HEK293 (cell line): ENCODE data around the gene PLCB1.

Source experiments
- CTCF ChIA-PET: fragments of 350-600 bp; formaldehyde crosslinking; extraction: SDS; loops from one replicate; lab custom pipeline; 2021; ENCODE audit warnings: antibody characterized with exemption; lab: Yijun Ruan, JAX
- POLR2A ChIA-PET: fragments of 300-600 bp; formaldehyde crosslinking; extraction: SDS; loops from one replicate; lab custom pipeline; 2020; ENCODE audit warnings: antibody characterized with exemption, inconsistent platforms; lab: Yijun Ruan, JAX
- H3K27ac ChIP-seq: fragments of 200-500 bp; sonication (Bioruptor generic); 2 replicates; pipeline ENCODE4 v1.5.1; 2014; ENCODE audit warnings: low read depth, low read length, control low read depth, inconsistent platforms; ENCODE audit errors: extremely low read depth
- H3K36me3 ChIP-seq, 2 experiments: fragments of 200-500 bp in 1 of 2; sonication (Bioruptor generic) in 1 of 2; 1 replicate in 1 of 2; 2 replicates in 1 of 2; pipeline ENCODE4 v1.5.1; 2014 to 2017; ENCODE audit warnings: inconsistent platforms in 2 of 2, low read length in 2 of 2; ENCODE audit not compliant: control insufficient read depth in 2 of 2, insufficient read depth in 1 of 2
- H3K4me1 ChIP-seq: fragments of 200-500 bp; sonication (Bioruptor generic); 2 replicates; pipeline ENCODE4 v1.5.1; 2014; ENCODE audit warnings: mild to moderate bottlenecking, low read length, inconsistent platforms; ENCODE audit not compliant: control insufficient read depth, insufficient read depth
- H3K4me3 ChIP-seq: 2 replicates; pipeline ENCODE4 v1.5.1; 2011; ENCODE audit warnings: low read depth, mild to moderate bottlenecking, control low read depth, low read length, moderate library complexity
- H3K9me3 ChIP-seq: fragments of 200-500 bp; sonication (Bioruptor generic); 2 replicates; pipeline ENCODE4 v1.5.1; 2014; ENCODE audit warnings: low read depth, low read length, inconsistent platforms; ENCODE audit not compliant: control insufficient read depth, insufficient read depth
- BCL11B ChIP-seq: fragments of 450-650 bp; formaldehyde crosslinking; IDR thresholded peaks from 2 replicates; pipeline ENCODE4 v1.5.1; 2016; ENCODE audit warnings: low read depth, missing biosample characterization, missing genetic modification characterization
- ELK4 ChIP-seq: IDR thresholded peaks from 2 replicates; pipeline ENCODE4 v1.6.1; 2011; ENCODE audit warnings: mild to moderate bottlenecking, low read depth, low read length, borderline replicate concordance
- GFI1B ChIP-seq: fragments of 450-650 bp; formaldehyde crosslinking; IDR thresholded peaks from 2 replicates; pipeline ENCODE4 v1.5.1; 2016; ENCODE audit warnings: missing biosample characterization, missing genetic modification characterization
- HOXC10 ChIP-seq: sonication (generic); formaldehyde crosslinking; IDR thresholded peaks from 2 replicates; pipeline ENCODE4 v1.8.1; 2023; ENCODE audit warnings: mild to moderate bottlenecking, missing genetic modification reagents
- INSM2 ChIP-seq: fragments of 450-650 bp; formaldehyde crosslinking; IDR thresholded peaks from 2 replicates; pipeline ENCODE4 v1.5.1; 2016; ENCODE audit warnings: missing biosample characterization, missing genetic modification characterization
- SCRT1 ChIP-seq: fragments of 450-650 bp; formaldehyde crosslinking; IDR thresholded peaks from 2 replicates; pipeline ENCODE4 v1.5.1; 2016; ENCODE audit warnings: missing biosample characterization, missing genetic modification characterization, borderline replicate concordance
- YY2 ChIP-seq: fragments of 450-650 bp; formaldehyde crosslinking; IDR thresholded peaks from 2 replicates; pipeline ENCODE4 v1.5.1; 2016; ENCODE audit warnings: missing biosample characterization, missing genetic modification characterization
- ZBTB20 ChIP-seq: fragments of 450-650 bp; formaldehyde crosslinking; IDR thresholded peaks from 2 replicates; pipeline ENCODE4 v1.5.1; 2016; ENCODE audit warnings: missing biosample characterization, missing genetic modification characterization
- ZNF157 ChIP-seq: fragments of 450-650 bp; formaldehyde crosslinking; IDR thresholded peaks from 2 replicates; pipeline ENCODE4 v1.5.1; 2016; ENCODE audit warnings: missing biosample characterization, missing genetic modification characterization
- ZNF175 ChIP-seq: fragments of 450-650 bp; formaldehyde crosslinking; IDR thresholded peaks from 2 replicates; pipeline ENCODE4 v1.5.1; 2016; ENCODE audit warnings: missing biosample characterization, missing genetic modification characterization
- ZNF19 ChIP-seq: fragments of 450-650 bp; formaldehyde crosslinking; IDR thresholded peaks from 2 replicates; pipeline ENCODE4; 2016; ENCODE audit warnings: missing biosample characterization, missing genetic modification characterization, low read depth
- ZNF202 ChIP-seq: fragments of 450-650 bp; formaldehyde crosslinking; IDR thresholded peaks from 2 replicates; pipeline ENCODE4 v1.5.1; 2016; ENCODE audit warnings: missing biosample characterization, missing genetic modification characterization, borderline replicate concordance
- ZNF239 ChIP-seq: fragments of 450-650 bp; formaldehyde crosslinking; IDR thresholded peaks from 2 replicates; pipeline ENCODE4 v1.5.1; 2016; ENCODE audit warnings: missing biosample characterization, missing genetic modification characterization
- ZNF248 ChIP-seq: fragments of 450-650 bp; formaldehyde crosslinking; IDR thresholded peaks from 2 replicates; pipeline ENCODE4 v1.5.1; 2017; ENCODE audit warnings: missing biosample characterization, missing genetic modification characterization
- ZNF341 ChIP-seq: fragments of 450-650 bp; formaldehyde crosslinking; IDR thresholded peaks from 2 replicates; pipeline ENCODE4; 2016; ENCODE audit warnings: low read depth, missing biosample characterization, missing genetic modification characterization
- ZNF362 ChIP-seq: fragments of 450-650 bp; formaldehyde crosslinking; IDR thresholded peaks from 2 replicates; pipeline ENCODE4 v1.5.1; 2016; ENCODE audit warnings: missing biosample characterization, missing genetic modification characterization
- ZNF366 ChIP-seq: fragments of 450-650 bp; formaldehyde crosslinking; conservative IDR thresholded peaks from 2 replicates; pipeline ENCODE4 v1.5.1; 2016; ENCODE audit warnings: missing biosample characterization, missing genetic modification characterization
- ZNF423 ChIP-seq: fragments of 450-650 bp; formaldehyde crosslinking; IDR thresholded peaks from 2 replicates; pipeline ENCODE4 v1.5.1; 2016; ENCODE audit warnings: missing biosample characterization, missing genetic modification characterization
- ZNF514 ChIP-seq: fragments of 450-650 bp; formaldehyde crosslinking; IDR thresholded peaks from 2 replicates; pipeline ENCODE4 v1.5.1; 2016; ENCODE audit warnings: missing biosample characterization, missing genetic modification characterization
- ZNF521 ChIP-seq: fragments of 450-650 bp; formaldehyde crosslinking; IDR thresholded peaks from 2 replicates; pipeline ENCODE4 v1.5.1; 2017; ENCODE audit warnings: missing biosample characterization, mild to moderate bottlenecking, missing genetic modification characterization
- ZNF624 ChIP-seq: fragments of 450-650 bp; formaldehyde crosslinking; IDR thresholded peaks from 2 replicates; pipeline ENCODE4 v1.5.1; 2017; ENCODE audit warnings: missing biosample characterization, missing genetic modification characterization
- ZNF626 ChIP-seq: fragments of 450-650 bp; sonication (Bioruptor Pico); formaldehyde crosslinking; IDR thresholded peaks from 2 replicates; pipeline ENCODE4 v1.5.1; 2018; ENCODE audit warnings: missing biosample characterization, missing genetic modification characterization, inconsistent platforms
- ZNF658 ChIP-seq: fragments of 450-650 bp; formaldehyde crosslinking; IDR thresholded peaks from 2 replicates; pipeline ENCODE4; 2016; ENCODE audit warnings: missing biosample characterization, missing genetic modification characterization
- ZNF664 ChIP-seq: fragments of 450-650 bp; formaldehyde crosslinking; IDR thresholded peaks from 2 replicates; pipeline ENCODE4 v1.5.1; 2016; ENCODE audit warnings: missing biosample characterization, missing genetic modification characterization
- ZNF677 ChIP-seq: fragments of 450-650 bp; IDR thresholded peaks from 2 replicates; pipeline ENCODE4 v1.5.0; 2018; ENCODE audit warnings: missing biosample characterization, mild to moderate bottlenecking, missing genetic modification characterization, moderate library complexity
- ZNF707 ChIP-seq: fragments of 450-650 bp; formaldehyde crosslinking; IDR thresholded peaks from 2 replicates; pipeline ENCODE4 v1.5.1; 2016; ENCODE audit warnings: missing biosample characterization, missing genetic modification characterization
- ZSCAN23 ChIP-seq: fragments of 450-650 bp; formaldehyde crosslinking; IDR thresholded peaks from 2 replicates; pipeline ENCODE4 v1.5.1; 2016; ENCODE audit warnings: missing biosample characterization, missing genetic modification characterization
- TF ChIP-seq, protein P1 (sequence below): fragments of 450-650 bp; formaldehyde crosslinking; IDR thresholded peaks from 2 replicates; pipeline ENCODE4 v1.5.1; 2017; ENCODE audit warnings: missing biosample characterization, missing genetic modification characterization

The PLCB1 gene

GRCh38 chr20:8807480-8808201, 675.6 kb downstream of the PLCB1 start:
- H3K9me3 ChIP-seq, result no peaks in the 10 kb centered on the region
- no peak overlapping the region for H3K4me3 ChIP-seq
- 0 out of 2 replicates have a peak, but pooled peaks cover 2% of the 10 kb centered on the region for H3K4me1 ChIP-seq
- POLR2A ChIA-PET, result no interaction called here
- H3K36me3 ChIP-seq, result no peaks in the 10 kb centered on the region
- CTCF ChIA-PET, result interaction anchor here (0.6 to 1.3 kb wide), 2 partner anchors 20 to 120 kb away, joined by 3 read pairs; no protein-coding TSS in a partner anchor
- TF ChIP-seq ZNF664 (tag by site-specific recombination) (no peak), ZBTB20 (tag by site-specific recombination) (no peak), GFI1B (no peak), SCRT1 (tag by site-specific recombination) (no peak), ZNF19 (no peak), ZNF658 (tag by site-specific recombination) (no peak), ZNF624 (tag by site-specific recombination) (no peak), BCL11B (tag by site-specific recombination) (no peak), ZNF157 (no peak), ZNF521 (tag by site-specific recombination) (no peak), ZNF707 (tag by site-specific recombination) (no peak), ZNF677 (tag by site-specific recombination) (no peak), ZNF202 (no peak), ZNF626 (tag by site-specific recombination) (no peak)
- TF ChIP-seq, protein P1, sequence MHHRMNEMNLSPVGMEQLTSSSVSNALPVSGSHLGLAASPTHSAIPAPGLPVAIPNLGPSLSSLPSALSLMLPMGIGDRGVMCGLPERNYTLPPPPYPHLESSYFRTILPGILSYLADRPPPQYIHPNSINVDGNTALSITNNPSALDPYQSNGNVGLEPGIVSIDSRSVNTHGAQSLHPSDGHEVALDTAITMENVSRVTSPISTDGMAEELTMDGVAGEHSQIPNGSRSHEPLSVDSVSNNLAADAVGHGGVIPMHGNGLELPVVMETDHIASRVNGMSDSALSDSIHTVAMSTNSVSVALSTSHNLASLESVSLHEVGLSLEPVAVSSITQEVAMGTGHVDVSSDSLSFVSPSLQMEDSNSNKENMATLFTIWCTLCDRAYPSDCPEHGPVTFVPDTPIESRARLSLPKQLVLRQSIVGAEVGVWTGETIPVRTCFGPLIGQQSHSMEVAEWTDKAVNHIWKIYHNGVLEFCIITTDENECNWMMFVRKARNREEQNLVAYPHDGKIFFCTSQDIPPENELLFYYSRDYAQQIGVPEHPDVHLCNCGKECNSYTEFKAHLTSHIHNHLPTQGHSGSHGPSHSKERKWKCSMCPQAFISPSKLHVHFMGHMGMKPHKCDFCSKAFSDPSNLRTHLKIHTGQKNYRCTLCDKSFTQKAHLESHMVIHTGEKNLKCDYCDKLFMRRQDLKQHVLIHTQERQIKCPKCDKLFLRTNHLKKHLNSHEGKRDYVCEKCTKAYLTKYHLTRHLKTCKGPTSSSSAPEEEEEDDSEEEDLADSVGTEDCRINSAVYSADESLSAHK (tag by site-specific recombination), result no peak
- H3K27ac ChIP-seq, result no peak overlapping the region

- no peak overlapping the region for H3K27ac ChIP-seq
- no peak overlapping the region for H3K4me3 ChIP-seq
- ChIA-PET CTCF (interaction anchor here (0.6 to 1.3 kb wide), 2 partner anchors 20 to 1302 kb away, joined by 3 to 4 read pairs; no protein-coding TSS in a partner anchor), POLR2A (no interaction called here)
- no peaks in the 10 kb centered on the region for H3K36me3 ChIP-seq
- H3K4me1 ChIP-seq, result 0 out of 2 replicates have a peak, but pooled peaks cover 2% of the 10 kb centered on the region
- H3K9me3 ChIP-seq, result no peaks in the 10 kb centered on the region
- TF ChIP-seq SCRT1 (tag by site-specific recombination) (no peak), ZNF362 (tag by site-specific recombination) (no peak), INSM2 (tag by site-specific recombination) (no peak), ZSCAN23 (tag by site-specific recombination) (no peak), YY2 (tag by site-specific recombination) (no peak), ZNF514 (tag by site-specific recombination) (no peak), ZNF239 (tag by site-specific recombination) (no peak), ZNF341 (tag by site-specific recombination) (no peak), ELK4 (no peak), HOXC10 (no peak), ZNF175 (no peak), ZNF248 (no peak), ZNF366 (no peak), ZNF423 (tag by site-specific recombination) (no peak), ZNF202 (no peak)
These were observed 676.1 kb downstream of the PLCB1 start for GRCh38 chr20:8808202-8808535.
